Measurements from ENCODE around the gene LIMK2.

LIMK2 gene

GRCh38 chr22:31253949-31254348 lies 41.9 kb downstream of the LIMK2 start:
- TF ChIP-seq, protein P1, sequence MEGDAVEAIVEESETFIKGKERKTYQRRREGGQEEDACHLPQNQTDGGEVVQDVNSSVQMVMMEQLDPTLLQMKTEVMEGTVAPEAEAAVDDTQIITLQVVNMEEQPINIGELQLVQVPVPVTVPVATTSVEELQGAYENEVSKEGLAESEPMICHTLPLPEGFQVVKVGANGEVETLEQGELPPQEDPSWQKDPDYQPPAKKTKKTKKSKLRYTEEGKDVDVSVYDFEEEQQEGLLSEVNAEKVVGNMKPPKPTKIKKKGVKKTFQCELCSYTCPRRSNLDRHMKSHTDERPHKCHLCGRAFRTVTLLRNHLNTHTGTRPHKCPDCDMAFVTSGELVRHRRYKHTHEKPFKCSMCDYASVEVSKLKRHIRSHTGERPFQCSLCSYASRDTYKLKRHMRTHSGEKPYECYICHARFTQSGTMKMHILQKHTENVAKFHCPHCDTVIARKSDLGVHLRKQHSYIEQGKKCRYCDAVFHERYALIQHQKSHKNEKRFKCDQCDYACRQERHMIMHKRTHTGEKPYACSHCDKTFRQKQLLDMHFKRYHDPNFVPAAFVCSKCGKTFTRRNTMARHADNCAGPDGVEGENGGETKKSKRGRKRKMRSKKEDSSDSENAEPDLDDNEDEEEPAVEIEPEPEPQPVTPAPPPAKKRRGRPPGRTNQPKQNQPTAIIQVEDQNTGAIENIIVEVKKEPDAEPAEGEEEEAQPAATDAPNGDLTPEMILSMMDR (IDR thresholded peaks at IDR 0.05; ENCODE audit: low read depth, low read length) = no peak
- no peaks in the 10 kb centered on the region for H3K27me3 ChIP-seq
- H3K9me3 ChIP-seq = no peaks in the 10 kb centered on the region
- no peak for DNase-seq
- no peaks in the 10 kb centered on the region for H3K4me1 ChIP-seq
- H3K36me3 ChIP-seq = no peaks in the 10 kb centered on the region
- H3K4me3 ChIP-seq (ENCODE audit: low read depth, low read length) = no peak overlapping the region

GRCh38 chr22:31259798-31260473 lies 47.8 kb downstream of the LIMK2 start:
- no peaks in the 10 kb centered on the region for H3K4me1 ChIP-seq
- H3K9me3 ChIP-seq = no peaks in the 10 kb centered on the region
- DNase-seq = no peak
- 0 out of 2 replicates have a peak, but pooled peaks cover 3% of the 10 kb centered on the region for H3K36me3 ChIP-seq
- no peak overlapping the region for H3K4me3 ChIP-seq (ENCODE audit: low read depth, low read length)
- TF ChIP-seq, protein P1 (IDR thresholded peaks at IDR 0.05; ENCODE audit: low read depth, low read length) = no peak
- no peaks in the 10 kb centered on the region for H3K27me3 ChIP-seq

GRCh38 chr22:31260474-31260856 lies 48.4 kb downstream of the LIMK2 start:
- DNase-seq = no peak
- TF ChIP-seq, protein P1 (IDR thresholded peaks at IDR 0.05; ENCODE audit: low read depth, low read length) = no peak
- H3K4me1 ChIP-seq = no peaks in the 10 kb centered on the region
- H3K4me3 ChIP-seq (ENCODE audit: low read depth, low read length) = no peak overlapping the region
- H3K9me3 ChIP-seq = no peaks in the 10 kb centered on the region
- 0 out of 2 replicates have a peak, but pooled peaks cover 3% of the 10 kb centered on the region for H3K36me3 ChIP-seq
- no peaks in the 10 kb centered on the region for H3K27me3 ChIP-seq

DNA sequence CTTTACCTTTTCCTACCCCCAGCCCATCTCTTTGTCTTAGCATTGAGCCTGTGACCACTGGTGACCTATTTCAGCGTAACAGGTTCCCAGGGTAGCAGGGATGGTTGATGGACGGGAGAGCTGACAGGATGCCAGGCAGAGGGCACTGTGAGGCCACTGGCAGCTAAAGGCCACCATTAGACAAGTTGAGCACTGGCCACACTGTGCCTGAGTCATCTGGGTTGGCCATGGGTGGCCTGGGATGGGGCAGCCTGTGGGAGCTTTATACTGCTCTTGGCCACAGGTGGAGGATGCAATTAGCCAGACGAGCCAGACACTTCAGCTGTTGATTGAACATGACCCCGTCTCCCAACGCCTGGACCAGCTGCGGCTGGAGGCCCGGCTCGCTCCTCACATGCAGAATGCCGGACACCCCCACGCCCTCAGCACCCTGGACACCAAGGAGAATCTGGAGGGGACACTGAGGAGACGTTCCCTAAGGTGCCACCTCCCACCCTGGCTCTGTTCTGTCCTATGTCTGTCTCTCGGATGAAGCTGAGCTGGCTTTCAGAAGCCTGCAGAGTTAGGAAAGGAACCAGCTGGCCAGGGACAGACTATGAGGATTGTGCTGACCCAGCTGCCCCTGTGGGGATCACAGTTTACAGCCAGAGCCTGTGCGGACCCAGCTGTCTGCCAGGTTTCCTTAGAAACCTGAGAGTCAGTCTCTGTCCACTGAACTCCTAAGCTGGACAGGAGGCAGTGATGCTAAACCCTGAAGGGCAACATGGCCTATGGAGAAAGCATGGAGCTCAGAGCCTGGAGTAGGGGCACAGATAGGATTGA lies 50.4 kb downstream of the LIMK2 start:
- H3K36me3 ChIP-seq = 0 out of 2 replicates have a peak, but pooled peaks cover 3% of the 10 kb centered on the region
- no peaks in the 10 kb centered on the region for H3K9me3 ChIP-seq
- no peaks in the 10 kb centered on the region for H3K27me3 ChIP-seq
- H3K4me3 ChIP-seq (ENCODE audit: low read depth, low read length) = no peak overlapping the region
- no peaks in the 10 kb centered on the region for H3K4me1 ChIP-seq
- TF ChIP-seq, protein P1 (IDR thresholded peaks at IDR 0.05; ENCODE audit: low read depth, low read length) = no peak
- no peak for DNase-seq

GRCh38 chr22:31263896-31264640 lies 52.0 kb downstream of the LIMK2 start:
- Histone ChIP-seq H3K27me3 (no peaks in the 10 kb centered on the region), H3K36me3 (0 out of 2 replicates have a peak, but pooled peaks cover 3% of the 10 kb centered on the region), H3K4me3 (ENCODE audit: low read depth, low read length) (no peak overlapping the region), H3K9me3 (no peaks in the 10 kb centered on the region), H3K4me1 (no peaks in the 10 kb centered on the region)
- DNase-seq = no peak
- TF ChIP-seq, protein P1 (IDR thresholded peaks at IDR 0.05; ENCODE audit: low read depth, low read length) = no peak
